GM18517 (cell line): ENCODE measurements around the gene PDZD7.
"Not testable (repeated sequence)": the region's sequence is repeated elsewhere in the genome, so short reads cannot be mapped to it uniquely, and the experiment has no call there.

Experiments used
- ATAC-seq: cut with Tn5 transposase; IDR thresholded peaks from one replicate; pipeline ENCODE4 v1.9.1; 2021; ENCODE audit warnings: mild to moderate bottlenecking, moderate library complexity; ENCODE audit not compliant: unreplicated experiment

PDZD7 gene

GRCh38 chr10:101041252-101041761, 10.4 kb upstream of the PDZD7 start:
- ATAC-seq = peak; percentile 50

GRCh38 chr10:101040851-101041250, 9.9 kb upstream of the PDZD7 start:
- ATAC-seq = no peak

- no peak for ATAC-seq
Measured at GRCh38 chr10:101040061-101040460, 9.1 kb upstream of the PDZD7 start.

- no peak for ATAC-seq
Measured at GRCh38 chr10:101038484-101038883, 7.6 kb upstream of the PDZD7 start.

GRCh38 chr10:101036726-101037125, 5.8 kb upstream of the PDZD7 start:
- ATAC-seq = no peak

DNA sequence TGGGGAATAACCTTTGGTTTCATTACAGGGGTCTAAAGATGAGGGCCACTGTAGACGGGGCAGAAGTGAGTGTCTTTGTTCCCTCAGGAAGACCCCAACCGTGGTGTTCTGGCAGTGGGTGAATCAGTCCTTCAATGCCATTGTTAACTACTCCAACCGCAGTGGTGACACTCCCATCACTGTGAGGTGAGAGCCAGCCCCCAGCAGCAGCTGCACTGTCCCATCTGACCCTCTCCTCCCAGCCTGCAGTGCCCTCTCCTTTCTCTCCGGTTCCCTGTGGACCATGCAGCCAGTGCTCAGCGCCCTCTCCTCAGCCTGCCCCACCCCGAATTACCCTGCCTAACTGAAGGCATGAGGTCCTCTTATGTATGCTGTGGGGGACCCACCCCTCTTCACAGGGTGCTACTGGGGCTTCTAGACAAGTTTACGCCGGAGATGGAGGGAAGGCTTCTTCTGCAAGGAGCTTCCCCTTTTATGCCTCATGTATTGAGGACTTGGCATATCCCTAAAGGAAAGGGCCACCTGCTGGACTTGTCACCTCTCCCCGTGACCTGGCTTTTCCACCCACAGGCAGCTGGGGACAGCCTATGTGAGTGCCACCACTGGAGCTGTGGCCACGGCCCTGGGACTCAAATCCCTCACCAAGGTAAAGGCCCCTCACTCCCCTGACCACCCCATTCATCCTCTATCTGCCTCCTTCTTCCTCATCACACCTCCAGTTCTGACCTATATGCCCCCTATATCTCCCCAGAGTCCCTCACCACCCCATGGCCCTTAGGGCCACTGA, 5.2 kb upstream of the PDZD7 start:
- ATAC-seq = no peak

DNA sequence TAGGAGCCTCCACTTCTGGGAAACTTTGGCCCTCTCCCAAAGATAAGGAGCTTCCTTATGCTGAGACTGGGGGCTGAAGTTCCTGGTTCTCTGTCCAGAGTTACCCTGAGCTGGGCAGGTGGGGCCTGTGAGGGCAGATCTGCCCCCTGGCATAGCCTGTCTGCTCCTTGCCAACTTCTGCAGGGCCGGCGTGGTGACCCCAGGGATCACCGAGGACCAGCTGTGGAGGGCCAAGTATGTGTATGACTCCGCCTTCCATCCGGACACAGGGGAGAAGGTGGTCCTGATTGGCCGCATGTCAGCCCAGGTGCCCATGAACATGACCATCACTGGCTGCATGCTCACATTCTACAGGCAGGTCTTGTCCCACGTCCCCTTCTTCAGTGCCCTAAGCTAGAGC, 4.4 kb upstream of the PDZD7 start:
- no peak for ATAC-seq

DNA sequence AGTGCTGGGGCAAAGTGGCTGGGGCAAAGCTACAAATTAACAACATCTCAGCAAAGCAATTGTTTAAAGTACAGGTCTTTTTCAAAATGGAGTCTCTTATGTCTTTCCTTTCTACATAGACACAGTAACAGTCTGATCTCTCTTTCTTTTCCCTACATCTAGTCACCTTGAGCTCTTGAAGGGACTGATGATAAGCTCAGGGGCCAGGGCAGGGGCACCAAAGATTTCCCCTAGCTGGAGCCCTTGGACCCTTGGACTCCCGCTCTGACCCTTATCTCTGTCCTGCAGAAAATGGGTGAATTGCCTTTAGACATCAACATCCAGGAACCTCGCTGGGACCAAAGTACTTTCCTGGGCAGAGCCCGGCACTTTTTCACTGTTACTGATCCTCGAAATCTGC, 3.5 kb upstream of the PDZD7 start:
- ATAC-seq = not testable (repeated sequence)

DNA sequence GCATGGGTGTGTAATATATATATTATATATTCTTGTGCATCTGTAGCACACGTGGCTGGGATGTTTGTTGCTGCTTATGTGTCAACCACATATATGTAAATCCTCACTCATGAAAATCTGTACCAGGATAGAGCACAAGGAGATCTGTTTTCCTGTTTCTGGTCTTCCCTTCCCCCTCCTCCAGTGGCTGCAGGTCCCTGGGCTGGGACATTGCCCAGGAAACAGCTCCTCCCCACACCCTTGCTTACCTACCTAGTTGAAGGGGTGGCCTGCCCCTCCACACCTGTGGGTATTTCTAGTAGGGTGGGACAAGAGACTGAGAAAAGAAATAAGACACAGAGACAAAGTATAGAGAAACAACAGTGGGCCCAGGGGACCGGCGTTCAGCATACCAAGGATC, 2.3 kb upstream of the PDZD7 start:
- no peak for ATAC-seq

GRCh38 chr10:101032637-101033224, 1.8 kb upstream of the PDZD7 start:
- ATAC-seq = no peak

- ATAC-seq = no peak
Measured at GRCh38 chr10:101031796-101032636, 1.1 kb upstream of the PDZD7 start.

- ATAC-seq = no peak
Measured at GRCh38 chr10:101030496-101031127, 317 bp downstream of the PDZD7 start.

DNA sequence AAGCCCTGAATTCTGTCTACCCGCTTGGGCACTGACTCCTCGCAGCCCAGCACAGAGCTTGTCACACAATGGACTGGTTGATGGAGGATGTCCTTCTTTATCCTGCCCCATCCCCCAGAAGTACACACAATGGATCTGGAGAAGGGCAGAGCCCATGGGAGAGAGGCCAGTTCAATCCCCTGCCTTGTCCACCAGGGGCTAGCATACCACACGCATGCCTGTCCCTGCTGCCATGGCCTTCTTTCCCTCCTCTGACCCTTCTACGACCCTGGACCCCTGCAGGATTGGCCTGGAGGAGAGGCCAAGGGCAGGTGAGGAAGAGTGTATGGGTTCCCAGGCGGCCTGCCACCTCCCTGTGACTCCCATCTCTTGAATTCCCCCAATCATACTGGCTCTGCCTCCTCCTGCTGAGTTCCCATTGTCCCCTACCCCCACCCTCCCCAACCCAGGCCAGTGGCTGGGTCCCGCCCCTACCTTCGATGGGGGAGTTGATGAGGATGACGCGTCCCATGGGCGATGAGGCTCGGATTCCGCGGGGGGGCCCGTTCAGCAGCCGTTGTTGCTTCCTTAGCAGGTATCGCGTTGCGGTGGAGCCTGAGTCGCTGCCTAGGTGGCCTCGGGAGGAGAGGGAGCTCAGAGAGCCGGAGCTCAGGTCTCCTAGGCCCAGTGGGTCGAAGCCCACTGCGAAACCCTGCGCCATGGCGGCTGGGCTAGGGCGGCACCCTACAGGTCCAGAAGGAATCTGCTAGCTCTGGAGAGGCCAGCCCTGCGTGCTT, 1.2 kb downstream of the PDZD7 start:
- ATAC-seq = no peak

GRCh38 chr10:101028446-101029337, 2.2 kb downstream of the PDZD7 start:
- no peak for ATAC-seq

DNA sequence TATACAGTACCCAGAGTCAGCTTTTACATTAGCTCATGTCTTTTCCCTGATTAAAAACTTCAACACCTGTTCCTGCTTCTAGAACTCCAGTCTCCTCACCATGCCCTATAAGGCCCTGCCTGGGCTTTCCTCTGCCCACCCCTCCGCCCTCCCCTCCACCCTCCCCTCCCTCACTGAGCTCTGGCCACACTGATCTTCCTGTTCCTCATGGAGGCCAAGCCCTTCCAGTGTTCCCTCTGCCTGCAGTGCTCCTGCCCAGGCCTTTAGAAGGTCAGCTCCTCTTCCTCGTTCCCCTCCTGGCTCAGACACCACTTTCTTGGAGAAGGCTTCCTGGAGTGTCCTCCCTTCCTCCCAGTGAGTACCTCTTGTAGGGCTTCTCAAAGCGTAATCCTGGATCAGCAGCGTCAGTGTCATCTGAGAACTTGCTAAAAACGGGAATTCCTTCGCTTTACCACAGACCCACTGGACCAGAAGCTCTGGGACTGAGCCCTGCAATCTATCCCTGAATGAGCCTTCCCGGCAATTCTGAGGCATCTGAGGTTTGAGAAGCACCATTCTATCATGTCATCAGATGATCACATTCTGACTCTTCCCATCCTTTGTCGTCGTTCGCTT, 3.7 kb downstream of the PDZD7 start:
- ATAC-seq = no peak

DNA sequence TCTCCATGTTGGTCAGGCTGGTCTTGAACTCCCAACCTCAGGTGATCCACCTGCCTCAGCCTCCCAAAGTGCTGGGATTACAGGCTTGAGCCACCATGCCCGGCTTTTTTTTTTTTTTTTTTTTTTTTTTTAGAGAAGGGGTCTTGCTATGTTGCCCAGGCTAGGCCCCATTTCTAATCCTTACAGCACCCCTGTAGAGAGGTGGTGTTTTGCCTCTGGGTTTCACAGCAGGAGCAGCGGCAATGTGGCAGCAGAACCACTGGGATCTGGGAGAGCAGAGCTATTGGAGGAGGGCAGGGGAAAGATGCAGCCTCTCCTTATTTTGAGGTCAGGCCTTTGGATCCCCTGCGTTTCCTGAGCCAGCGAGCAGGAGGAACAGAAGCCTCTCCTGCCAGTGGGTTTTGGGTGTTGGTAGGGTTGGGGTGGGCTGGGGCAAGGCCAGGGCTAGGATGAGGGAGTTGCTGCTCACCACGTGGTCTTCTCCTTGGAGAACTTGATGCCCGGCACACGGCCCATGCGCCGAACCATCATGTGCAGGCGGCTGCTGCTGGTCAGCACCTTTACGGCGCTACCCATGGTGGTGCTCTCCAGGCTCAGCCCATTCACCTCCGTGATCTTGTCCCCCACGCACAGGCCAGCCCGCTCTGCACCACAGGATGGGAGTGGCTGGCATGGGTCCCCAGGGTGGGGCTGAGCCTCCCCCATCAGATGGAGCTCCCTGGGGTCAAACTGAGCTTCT, 7.8 kb downstream of the PDZD7 start:
- no peak for ATAC-seq

- no peak for ATAC-seq
Measured at GRCh38 chr10:101021692-101022251, 9.2 kb downstream of the PDZD7 start.

DNA sequence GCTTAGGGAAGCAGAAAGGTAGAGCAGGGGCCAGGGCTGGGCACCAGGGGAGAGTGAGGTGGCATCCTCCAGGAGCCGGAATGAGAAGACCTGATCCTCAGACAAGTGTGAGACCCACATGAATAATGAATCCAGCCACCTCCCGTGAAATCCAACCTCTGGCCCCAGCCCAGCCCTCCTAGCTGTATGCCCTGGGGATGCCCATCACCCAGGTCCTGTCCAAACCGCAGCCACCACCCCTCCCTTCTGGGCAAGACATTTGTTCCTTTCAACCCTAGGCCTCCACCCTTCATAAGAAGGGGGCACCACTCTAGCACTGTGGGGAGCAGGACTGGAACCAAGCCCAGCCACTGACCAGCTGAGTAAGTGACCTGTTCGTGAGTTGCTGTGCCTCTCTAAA, 9.7 kb downstream of the PDZD7 start:
- no peak for ATAC-seq
